COR-L47 (cell line): ENCODE measurements around the gene GNS.
"Not testable (repeated sequence)": the region's sequence is repeated elsewhere in the genome, so short reads cannot be mapped to it uniquely, and the experiment has no call there.

Source experiments
- DNase-seq: peaks from one replicate; lab custom pipeline; 2025; lab: John Stamatoyannopoulos, UW

The GNS gene

DNA sequence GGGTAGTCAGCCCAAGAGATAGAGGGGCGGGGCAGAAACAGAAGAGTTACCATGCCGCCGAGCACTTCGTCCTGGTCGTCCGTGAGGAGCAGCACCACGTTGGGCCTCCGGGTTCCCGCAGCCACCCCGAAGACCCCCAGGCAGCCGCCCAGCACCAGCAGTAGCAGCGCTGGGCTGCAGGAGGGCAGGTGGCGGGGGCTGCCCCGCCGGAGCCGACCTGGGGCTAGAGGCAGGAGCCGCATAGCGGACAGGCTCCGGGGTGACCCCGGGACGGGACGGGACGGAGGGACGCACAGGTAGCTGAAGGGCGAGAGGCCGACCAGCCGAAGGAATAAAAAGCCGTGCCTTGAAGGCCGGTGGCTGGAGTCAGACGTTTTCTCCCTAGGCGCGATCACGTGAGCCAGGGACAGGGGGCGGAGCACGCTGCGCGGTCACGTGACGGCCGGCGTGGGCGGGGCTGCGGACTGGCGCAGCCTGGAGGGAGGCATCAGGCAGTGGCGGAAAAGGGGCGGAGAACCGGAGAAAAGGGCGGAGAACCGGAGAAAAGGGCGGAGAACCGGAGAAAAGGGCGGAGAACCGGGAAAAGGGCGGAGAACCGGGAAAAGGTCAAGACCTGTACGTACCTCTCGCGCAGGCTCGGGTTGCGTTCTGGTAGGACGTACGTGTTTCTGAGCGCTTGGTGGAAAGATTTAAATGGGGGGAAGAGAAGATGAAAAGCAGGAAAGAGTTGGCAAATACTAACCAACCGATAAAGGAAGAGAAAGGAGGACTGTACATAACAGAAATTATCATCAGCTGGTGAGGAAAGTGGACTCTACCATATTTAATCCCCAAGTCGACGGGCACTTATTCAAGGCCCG, at the start of gene GNS:
TSS of gene GNS (minus strand) at position 372 of the 860 bp plus-strand sequence. CDS start at position 242, 130 bp downstream.
- DNase-seq: peak; percentile 81

DNA sequence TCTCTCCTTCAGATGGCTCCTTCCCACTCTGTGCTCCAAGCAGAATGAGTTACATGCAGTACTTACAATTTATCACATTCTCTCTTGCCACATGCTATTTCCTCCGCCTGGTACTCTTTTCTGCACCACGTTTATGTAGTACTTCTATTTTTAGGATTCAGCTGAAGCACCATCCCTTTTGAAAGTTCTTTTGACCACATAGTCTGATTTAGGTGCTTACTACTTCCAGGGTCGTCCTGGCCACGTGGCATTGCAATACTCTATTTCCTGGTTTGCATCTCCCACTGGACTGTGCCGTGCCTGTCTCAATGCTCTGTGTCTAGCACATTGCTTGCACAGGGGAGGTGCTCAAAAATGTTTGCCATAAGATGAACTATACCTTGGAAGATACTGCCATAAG, 48.9 kb upstream of the GNS start:
- DNase-seq: no peak

DNA sequence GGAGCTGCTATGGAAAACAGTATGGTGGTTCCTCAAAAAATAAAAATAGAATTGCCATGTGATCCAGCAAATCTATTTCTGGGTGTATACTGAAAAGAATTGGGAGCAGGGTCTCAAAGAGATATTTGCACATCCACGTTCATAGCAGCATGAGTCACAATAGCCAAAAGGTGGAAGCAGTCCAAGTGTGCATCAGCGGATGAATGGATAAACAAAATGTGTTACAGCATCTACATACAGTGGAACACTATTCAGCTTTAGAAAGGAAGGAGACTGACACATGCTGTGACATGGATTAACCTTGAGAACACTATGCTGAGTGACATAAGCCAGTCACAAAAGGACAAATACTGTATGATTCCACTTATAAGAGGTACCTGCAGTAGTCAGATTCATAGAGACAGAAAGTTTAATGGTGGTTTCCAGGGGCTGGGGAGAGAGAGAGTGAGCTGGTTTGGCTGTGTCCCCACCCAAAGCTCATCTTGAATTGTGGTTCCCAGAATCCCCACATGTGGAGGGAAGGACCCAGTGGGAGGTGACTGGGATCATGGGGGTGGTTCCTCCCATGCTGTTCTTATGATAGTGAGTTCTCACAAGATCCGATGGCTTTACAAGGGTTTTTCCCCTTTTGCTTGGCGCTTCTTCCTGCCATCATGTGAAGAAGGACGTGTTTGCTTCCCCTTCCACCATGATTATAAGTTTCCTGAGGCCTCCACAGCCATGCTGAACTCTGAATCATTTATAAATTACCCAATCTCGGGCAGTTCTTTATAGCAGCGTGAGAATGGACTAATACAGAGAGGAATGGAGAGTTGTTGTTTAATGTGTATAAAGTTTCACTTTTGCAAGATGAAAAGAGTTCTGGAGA, 47.6 kb upstream of the GNS start:
- DNase-seq: no peak

DNA sequence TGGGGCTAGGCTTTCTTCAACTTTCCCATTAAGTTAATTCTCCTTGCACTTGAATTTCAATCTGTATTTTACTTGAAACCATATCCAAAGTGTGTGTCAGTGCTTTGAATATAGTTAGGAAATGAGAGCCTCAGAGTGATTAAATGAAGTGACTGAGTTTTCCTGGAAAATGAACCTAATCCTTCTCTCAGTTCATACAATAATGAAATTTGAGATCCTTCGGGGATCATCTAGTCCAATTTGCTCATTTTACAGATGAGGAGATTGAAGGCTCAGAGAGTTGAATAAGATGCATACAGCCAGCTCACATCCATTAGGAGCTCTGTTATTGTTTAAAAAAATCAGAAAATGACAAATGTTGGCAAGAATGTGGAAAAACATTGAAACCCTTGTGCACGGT, 47.0 kb upstream of the GNS start:
- no peak for DNase-seq

DNA sequence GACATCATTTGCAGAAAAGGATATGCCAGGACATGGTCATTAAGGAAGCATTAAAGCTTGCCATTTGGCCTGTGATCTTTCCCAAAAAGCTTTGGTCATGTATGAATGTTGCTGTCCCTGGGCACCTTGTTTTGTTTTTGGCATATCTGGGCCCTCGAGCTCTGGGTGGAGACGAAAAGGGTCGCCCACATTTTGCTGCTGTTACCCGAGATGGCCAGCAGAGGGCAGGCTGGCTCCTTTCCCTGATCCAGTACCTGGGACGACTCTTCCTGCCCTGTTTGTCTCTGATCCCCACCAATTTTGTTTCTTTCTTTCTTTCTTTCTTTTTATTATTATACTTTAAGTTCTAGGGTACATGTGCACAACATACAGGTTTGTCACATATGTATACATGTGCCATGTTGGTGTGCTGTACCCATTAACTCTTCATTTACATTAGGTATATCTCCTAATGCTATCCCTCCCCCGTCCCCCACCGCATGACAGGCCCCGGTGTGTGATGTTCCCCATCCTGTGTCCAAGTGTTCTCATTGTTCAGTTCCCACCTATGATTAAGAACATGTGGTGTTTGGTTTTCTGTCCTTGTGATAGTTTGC, 43.1 kb upstream of the GNS start:
- DNase-seq: not testable (repeated sequence)

DNA sequence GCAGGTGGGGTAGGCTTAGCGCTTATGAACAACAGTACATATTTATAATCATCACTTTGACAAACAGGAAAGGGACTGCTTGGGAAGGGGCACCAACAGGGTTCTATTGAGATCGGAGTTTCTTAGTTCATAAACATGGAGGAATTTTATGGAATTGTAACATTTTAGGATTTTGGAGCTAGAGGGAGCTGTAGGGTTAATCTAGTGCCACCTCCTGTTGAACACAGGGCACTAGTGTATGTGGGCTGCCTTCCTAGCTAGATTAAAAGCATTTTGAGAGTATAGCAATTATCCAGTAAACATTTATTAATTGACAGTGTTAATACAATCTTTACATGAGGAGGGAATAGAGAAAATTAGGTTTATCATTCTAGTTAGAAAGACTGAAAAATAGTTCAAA, 42.2 kb upstream of the GNS start:
- peak; percentile 27 for DNase-seq

DNA sequence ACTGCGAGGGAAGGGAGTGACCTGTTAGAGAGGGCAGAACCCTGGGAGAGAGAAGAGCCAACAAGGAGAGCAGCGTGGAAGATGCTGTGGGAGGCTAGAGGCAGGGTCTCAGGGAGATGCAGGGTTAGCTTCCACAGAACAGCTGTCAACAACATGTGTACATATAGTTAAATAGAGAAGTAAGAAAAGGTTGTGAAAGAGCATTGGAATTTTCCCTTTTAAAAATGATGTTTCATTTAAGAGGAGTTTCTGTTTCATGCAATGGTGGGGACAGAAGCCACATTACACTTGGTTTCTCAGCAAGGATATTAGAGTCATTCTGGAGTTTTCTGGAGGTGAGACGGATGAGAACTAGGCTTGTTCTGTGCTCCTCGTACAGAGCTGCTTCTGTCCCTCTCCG, 41.4 kb upstream of the GNS start:
- no peak for DNase-seq

DNA sequence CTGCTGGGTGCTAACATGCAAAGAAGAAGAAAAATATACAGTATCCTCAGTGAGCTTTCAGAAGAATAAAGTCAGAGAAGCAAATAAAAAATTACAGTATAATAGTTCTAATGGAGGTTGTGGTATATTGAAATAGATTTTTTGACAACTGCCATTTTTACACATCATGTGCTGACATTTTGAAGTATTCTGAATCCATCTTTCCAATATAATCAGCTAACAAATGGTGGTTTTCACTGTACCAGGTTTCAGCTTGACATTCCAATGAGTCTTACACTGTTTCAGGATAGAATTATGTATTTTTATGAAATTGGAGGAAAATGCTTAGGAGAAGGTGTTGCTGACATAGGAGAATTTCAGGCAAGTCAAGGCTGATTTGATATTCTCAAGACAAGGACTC, 39.0 kb upstream of the GNS start:
- no peak for DNase-seq

DNA sequence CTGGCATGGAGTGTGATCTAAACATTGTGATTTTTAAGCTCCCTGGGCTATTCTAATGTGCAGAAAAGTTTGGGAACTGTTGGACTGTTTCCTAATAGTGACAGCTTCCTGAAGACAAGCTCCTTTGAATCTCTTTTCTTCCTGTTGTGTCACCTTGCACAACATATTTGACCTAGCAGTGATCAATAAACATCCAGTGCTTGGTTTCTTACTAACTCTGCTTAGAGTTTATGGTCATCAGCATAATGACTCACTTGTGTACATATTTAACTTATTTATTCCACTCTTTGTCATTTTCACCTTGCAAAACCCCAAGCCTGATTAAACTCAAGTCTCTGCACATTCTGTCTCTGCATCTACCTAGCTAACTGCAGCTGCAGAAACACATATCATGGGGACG, 38.0 kb upstream of the GNS start:
- DNase-seq: no peak

DNA sequence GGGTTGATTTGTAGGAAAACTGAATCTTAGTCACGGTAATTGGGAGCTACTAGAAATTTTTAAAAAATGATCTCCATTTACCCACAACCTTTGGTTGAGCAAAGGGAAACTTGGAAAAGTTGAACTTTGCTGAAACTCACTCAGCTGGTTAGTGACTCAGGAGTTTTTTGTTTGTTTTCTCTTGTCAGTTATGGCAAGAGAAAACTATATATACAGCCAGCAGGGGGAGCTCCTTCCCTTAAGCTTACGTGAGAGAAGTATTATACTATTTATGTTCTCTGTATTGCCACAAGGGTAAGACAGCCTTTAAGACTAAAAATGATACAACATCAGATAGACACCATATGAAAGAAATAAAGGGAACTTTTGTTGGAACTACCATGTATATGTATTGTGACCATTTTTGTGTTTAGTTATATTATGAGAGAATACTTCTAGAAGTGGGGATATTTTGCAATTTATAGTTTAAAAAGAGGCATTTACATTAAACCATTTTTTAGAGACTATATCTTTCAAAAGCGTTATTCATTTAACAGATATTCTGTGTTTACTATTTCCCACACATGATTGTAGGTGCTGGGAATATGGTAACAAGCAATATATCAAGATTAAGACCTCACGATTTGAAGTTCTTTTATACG, 37.1 kb upstream of the GNS start:
- peak; percentile 80 for DNase-seq

DNA sequence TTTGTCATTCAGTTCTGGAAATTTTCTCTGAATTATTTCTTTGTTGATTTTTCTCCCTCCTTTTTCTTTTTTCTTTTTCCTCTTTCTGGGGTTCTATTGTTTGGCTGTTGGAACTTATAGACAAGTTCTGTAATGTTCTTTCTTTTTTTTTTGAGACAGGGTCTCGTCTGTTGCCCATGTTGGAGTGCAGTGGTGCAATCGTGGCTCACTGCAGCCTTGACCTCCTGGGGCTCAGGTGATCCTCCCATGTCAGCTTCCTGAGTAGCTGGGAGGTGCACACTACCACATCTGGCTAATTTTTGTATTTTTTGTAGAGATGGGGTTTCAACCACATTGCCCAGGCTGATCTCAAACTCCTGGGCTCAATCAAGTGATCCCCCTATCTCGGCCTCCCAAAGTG, 35.1 kb upstream of the GNS start:
- no peak for DNase-seq

DNA sequence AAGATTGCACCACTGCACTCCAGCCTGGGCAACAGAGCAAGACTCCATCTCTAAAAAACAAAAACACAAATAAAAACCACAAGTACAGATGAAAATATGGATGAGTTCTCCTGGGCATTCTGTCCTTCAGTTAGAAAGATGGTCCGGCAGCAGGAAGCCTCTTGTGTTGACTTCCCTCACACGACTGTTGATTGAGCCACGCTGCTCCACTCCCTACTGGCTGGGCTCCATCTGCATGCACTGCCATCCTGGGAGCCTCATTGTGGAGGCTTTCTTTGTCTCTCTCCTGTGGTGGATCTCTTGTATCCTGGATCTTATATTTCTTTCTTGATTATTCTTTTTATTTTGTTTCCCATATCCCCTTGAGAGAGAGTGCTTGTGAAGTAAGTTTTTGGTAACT, 34.4 kb upstream of the GNS start:
- DNase-seq: no peak

DNA sequence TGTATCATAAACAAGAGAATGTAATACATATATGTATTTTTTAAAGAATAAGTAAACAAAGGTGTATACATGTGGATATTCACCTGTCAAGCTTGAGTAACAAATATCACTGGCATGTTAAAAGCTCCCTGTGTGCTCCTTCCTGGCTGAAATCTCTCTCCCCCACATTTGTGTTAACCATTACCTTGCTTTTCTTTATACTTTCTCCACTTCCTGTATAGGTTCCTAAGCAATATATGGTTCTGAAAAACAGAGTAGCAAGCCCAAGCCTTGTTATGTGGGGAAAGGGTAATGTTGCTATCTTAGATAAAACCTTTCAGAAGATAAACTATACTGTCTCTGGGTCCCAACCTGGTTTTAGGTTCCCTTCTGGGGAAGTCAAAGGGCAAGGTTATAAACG, 32.9 kb upstream of the GNS start:
- DNase-seq: no peak

DNA sequence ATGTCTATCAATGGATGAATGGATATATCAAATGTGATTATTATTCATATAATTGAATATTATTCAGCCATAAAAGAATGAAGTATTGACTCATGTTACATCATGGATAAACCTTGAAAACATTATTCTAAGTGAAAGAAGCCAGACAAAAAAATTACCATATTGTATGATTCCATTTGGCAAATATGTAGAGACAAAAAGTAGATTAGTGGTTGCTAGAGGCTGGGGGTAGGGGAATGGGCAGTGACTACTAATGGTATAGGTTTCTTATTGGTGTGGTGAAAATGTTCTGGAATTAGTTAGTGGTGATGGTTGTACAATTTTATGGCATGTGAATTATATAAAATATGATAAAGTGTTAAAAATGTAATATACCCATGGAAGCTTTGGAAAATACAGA, 31.8 kb upstream of the GNS start:
- DNase-seq: no peak

DNA sequence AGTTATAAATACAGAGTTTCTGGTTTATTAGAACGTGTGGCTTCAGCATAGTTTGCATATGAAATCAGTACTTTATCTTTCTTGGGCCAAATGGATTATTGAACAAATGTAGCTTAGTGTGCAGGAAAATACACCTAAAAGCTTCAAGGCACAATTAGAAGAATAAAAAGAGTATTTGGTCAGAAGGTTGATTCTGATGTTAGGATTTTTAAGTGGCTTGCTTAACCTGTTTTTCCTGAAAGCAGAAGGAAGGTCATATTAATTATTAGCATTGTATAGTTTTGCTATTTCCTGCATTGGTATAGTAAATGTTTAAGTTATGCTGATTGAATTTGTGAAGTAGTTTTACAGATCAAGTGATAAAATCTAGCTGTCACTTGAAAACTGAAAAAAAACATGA, 31.0 kb upstream of the GNS start:
- DNase-seq: no peak

DNA sequence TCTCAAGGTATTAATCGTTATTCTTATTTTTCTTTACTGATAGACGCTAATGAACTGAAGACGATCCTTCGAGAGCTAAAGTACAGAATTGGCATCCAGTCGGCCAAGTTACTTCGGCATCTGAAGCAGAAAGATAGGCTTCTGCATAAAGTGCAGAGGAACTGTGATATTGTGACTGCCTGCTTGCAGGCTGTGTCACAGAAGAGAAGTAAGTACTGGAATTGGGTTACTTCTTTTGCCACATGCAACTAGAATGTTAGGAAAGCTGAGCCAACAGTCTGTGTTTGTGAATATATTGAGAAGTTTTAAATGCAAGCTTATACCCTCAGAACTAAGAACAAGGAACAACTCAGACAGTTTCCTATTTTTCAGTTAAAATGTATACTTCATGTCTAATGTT, 26.6 kb upstream of the GNS start:
- no peak for DNase-seq

DNA sequence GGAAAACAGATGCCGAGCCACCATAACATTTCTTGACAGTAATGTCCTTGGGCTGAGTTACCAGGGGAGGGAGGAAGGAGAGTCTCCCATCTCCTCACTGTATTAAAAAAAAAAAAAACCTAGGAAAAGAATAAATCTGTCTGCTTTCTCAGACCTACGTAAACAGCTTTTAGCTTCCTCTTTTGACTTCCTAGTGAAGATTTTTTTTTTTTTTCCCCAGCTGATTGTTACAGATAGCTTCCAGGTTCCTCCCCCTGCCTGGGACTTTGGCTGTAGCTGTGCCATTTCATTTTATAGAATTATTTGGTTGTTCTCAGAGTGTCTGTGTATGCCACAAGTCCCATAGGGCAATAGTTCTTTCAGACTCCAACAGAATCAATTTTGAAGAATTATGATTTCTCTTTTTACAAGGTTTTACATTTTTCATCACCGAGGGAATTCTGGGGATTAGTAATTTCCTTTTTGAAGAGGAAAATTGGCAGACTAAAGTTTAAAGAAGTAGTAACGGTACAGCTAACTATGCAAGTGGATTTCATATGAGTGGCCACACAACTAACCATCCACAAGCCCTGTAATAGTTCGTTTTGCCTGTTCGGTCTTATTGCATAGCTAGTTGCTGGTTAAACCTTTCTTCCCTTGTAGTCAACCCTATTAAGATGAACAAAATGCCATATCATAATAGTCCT, 23.1 kb upstream of the GNS start:
- DNase-seq: no peak

DNA sequence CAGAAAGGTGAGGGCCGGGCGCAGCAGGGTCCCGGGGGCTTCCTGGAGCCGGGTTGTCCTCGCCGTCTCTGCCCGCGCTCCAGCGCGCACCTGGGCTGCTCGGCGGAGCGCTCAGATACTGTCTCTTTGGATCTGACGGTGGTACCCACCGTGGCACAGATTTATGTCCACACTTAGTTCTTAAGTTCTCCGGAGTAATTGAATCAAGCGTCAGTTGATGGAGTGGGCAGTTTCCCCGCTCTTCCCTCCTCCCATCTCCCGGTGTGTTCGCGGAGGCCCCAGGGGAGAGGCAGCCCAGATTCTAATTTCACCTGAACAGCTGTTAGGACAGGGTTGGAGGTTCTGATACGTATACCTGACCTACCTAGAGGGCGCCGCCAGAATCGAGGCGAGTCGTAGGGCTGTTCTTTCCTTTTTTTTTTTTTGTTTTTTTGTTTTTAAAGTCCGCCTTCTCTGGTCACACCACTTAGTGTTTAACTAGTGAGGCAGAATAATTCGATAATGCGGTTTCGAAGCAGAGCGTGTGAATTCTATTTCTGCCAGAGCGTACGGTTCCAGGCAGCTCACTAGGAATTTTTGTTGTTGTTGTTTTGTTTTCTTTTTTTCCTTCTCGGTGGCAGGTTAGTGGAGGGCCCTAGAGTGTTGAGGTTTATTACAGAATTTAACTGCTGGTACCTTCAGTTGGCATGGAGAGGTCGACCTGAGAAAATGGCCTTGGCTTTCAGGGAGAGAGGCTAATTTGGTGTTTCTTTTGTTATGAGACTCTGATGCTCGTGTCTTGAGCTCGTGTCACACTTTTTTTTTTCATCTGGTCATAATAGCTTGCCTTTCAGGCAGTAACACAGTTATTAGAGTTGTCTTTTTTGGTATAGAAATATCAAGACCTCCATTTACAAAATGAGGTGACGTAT, 22.3 kb upstream of the GNS start:
- peak; percentile 46 for DNase-seq

DNA sequence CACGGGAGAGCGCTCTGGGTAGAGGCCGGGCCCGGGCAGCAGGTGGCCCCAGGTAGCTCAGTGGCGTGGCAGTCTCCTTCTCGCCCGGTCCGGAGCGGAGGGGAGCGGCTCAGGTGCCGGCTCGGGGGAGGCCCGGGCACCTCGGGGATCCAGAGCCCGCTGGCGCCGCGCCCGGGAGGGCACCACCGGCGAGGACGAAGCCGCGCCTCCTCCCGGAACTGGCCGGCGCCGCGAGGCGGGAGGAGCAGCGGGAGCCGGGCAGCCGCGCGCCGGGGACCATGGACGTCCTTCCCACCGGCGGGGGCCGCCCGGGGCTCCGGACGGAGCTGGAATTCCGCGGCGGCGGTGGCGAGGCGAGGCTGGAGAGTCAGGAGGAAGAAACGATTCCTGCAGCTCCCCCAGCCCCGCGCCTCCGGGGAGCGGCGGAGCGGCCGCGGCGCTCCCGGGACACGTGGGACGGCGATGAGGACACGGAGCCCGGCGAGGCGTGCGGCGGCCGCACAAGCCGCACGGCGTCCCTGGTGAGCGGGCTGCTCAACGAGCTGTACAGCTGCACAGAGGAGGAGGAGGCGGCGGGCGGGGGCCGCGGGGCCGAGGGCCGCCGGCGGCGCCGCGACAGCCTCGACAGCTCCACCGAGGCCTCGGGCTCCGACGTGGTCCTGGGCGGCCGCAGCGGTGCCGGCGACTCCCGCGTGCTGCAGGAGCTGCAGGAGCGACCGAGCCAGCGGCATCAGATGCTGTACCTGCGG, 21.5 kb upstream of the GNS start:
- peak; percentile 68 for DNase-seq

DNA sequence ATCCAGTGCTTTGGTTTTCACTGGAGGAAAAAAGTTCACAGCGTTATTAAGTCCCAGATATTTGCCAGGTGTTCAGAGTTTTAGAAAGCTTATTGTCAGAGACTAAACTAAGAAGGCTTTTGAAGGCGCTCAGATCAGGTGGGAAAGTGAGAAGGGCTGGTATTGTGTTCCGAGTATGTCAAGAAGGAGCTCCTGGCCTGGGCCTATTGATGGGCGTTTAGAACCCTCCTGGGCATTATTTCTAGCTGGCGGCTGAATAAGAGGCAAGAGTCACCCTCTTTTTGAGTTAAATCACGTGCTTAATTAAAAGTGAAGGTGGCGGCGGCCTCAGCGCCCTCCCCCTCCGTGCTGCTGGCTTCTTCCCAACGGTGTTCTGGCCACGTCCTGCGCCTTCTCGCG, 20.9 kb upstream of the GNS start:
- DNase-seq: no peak
